Fibroblast of peridontal ligament (primary cell): ENCODE results near the gene KBTBD8.

Experiments used
- DNase-seq: peaks from one replicate; pipeline ENCODE4 v3.0.0-alpha.2; 2010; ENCODE audit errors: extremely low read depth

The KBTBD8 gene, protein sequence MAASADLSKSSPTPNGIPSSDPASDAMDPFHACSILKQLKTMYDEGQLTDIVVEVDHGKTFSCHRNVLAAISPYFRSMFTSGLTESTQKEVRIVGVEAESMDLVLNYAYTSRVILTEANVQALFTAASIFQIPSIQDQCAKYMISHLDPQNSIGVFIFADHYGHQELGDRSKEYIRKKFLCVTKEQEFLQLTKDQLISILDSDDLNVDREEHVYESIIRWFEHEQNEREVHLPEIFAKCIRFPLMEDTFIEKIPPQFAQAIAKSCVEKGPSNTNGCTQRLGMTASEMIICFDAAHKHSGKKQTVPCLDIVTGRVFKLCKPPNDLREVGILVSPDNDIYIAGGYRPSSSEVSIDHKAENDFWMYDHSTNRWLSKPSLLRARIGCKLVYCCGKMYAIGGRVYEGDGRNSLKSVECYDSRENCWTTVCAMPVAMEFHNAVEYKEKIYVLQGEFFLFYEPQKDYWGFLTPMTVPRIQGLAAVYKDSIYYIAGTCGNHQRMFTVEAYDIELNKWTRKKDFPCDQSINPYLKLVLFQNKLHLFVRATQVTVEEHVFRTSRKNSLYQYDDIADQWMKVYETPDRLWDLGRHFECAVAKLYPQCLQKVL

GRCh38 chr3:66998113-66998903, at the start of gene KBTBD8:
TSS of gene KBTBD8 (plus strand) at chr3:66998307. CDS start at chr3:66998356, 49 bp downstream.
- DNase-seq, result peak; percentile 39

- DNase-seq, result no peak
Measured at GRCh38 chr3:66948838-66949237, 49.3 kb upstream of the KBTBD8 start.

GRCh38 chr3:66949898-66950297, 48.2 kb upstream of the KBTBD8 start:
- DNase-seq, result no peak

DNA sequence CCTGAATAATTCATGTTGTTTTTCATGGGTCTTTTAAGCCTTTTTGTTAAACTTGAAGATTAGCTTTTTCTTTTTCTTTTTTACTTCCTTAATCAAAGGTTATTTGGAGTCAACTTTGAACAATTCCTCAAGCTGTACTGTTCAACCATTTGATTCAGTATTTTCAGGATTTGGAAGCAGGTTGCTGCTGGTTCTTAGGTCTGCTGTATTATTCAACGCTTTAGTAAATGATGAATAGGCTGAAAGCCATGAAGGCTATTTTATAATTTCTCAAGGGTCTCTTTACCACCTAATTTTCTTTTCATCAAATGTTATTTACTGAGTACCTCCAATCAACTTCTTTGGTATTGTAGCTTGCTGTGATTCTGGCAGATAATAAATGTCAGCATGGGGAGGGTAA, 45.8 kb upstream of the KBTBD8 start:
- no peak for DNase-seq

DNA sequence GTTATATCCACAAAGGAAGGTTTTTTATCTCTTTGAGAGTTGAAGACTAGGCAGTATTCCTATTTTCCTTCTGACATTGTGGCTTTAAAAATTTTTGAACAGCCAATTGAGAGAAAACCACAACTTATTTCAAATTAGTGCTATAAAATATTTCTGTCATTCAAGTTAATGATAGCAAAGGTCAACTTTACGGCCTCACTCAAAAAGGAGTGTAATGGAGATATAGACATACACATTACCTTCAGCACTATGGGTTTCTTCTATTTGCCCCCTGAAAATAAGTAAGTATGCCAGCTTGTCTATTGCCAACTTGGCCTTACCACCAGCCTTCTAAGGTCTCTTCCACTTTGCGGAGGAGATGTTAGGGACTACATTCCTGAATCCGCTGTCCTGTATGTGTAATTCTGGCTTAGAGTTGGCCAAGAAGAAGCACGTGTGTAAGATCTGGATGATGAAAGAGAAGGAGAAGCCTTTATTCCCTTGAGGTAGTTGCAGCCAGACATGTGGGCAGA, 44.1 kb upstream of the KBTBD8 start:
- no peak for DNase-seq

GRCh38 chr3:66956742-66957141, 41.4 kb upstream of the KBTBD8 start:
- no peak for DNase-seq

GRCh38 chr3:66957367-66957766, 40.7 kb upstream of the KBTBD8 start:
- no peak for DNase-seq

DNA sequence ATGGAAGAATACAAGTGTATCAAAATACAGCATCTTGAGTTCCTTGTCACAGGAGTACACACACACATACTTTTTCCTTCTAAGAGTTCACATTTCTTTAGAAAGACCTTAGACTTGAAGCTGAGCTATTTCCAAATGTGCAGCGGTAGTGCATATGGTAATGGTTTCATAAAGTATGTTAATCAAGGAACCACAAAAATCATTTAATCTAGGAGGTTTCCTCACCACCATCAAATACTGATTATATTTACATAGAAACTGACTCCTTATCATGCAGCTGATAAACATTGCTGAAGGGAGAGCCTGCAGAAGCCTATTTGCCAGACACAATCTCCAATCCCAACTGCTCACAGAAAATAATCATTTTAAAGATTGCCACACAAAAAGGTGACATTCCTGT, 40.0 kb upstream of the KBTBD8 start:
- no peak for DNase-seq

- DNase-seq, result no peak
Measured at GRCh38 chr3:66962664-66963063, 35.4 kb upstream of the KBTBD8 start.

- DNase-seq, result no peak
Measured at GRCh38 chr3:66971245-66971644, 26.9 kb upstream of the KBTBD8 start.

GRCh38 chr3:66971891-66972551, 26.1 kb upstream of the KBTBD8 start:
- DNase-seq, result peak; percentile 68

GRCh38 chr3:66980791-66981190, 17.3 kb upstream of the KBTBD8 start:
- no peak for DNase-seq

- no peak for DNase-seq
Measured at GRCh38 chr3:66983101-66983500, 15.0 kb upstream of the KBTBD8 start.

- no peak for DNase-seq
Measured at GRCh38 chr3:66985336-66985920, 12.7 kb upstream of the KBTBD8 start.

- no peak for DNase-seq
Measured at GRCh38 chr3:66986406-66986805, 11.7 kb upstream of the KBTBD8 start.

GRCh38 chr3:66989241-66989640, 8.9 kb upstream of the KBTBD8 start:
- DNase-seq, result no peak

GRCh38 chr3:66989860-66990696, 8.0 kb upstream of the KBTBD8 start:
- DNase-seq, result no peak

DNA sequence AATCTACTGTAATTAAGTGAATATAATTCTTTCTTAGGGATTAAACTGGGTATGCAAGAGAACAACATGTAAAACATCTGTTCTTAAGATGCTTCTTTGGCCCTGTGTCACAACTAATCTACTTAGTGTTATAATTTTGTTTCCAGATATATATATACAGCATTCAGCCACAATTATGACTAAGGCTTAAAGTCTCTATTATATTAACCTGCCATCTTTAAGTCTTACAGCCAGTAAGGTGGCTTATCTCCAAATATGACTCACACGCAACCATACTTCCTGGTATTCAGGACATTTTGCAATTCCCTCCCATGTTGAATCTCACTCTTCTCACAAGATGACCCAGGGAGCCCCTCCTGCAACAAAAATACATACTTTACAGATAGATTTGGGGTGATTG, 6.6 kb upstream of the KBTBD8 start:
- DNase-seq, result peak; percentile 77

GRCh38 chr3:66993082-66993481, 5.0 kb upstream of the KBTBD8 start:
- DNase-seq, result no peak

DNA sequence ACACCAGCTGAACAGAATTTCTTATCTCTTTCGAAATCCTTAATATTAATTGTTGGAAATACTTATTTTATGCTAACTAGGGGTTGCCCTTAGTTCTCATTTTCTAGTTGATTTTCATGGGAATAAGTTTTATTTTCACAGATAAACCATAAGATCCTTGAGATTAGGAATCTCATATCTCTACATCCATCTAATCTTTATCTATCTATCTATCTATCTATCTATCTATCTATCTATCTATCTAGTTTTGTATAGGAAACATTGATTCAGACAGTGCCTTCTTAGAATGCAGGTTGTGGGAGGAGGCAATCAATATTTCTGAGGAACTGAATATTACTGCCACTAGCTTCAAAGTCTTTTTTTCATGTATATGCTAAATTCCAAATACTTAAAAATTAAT, 3.5 kb upstream of the KBTBD8 start:
- no peak for DNase-seq

- DNase-seq, result no peak
Measured at GRCh38 chr3:66996696-66997095, 1.4 kb upstream of the KBTBD8 start.
